SU-DHL-6 (cell line): ENCODE data around the gene TIAM2.

ENCODE experiments used
- CTCF ChIP-seq: fragments of 200-600 bp; sonication (generic); IDR thresholded peaks from one replicate; pipeline ENCODE4 v1.5.1; 2017; ENCODE audit warnings: antibody characterized with exemption, mild to moderate bottlenecking, low read length, moderate library complexity; ENCODE audit not compliant: insufficient read depth, poor library complexity, severe bottlenecking
- EZH2phosphoT487 ChIP-seq: fragments of 200-600 bp; sonication (generic), shearing (Covaris generic); conservative IDR thresholded peaks from 2 replicates; pipeline ENCODE4 v1.6.1; 2018; ENCODE audit warnings: mild to moderate bottlenecking, antibody characterized with exemption, low read length, moderate library complexity, mixed read lengths

- TF ChIP-seq CTCF (no peak), EZH2phosphoT487 (no peak)
Measured at GRCh38 chr6:155301867-155302266, 306.8 kb downstream of the TIAM2 start.
